B cell (primary cell): ENCODE results near the gene KIF21A. TPM values are rescaled to one million over a fixed set of nuclear protein-coding genes. Genes with fewer than 3 reads are reported as not detected.

Experiments used
- ATAC-seq: fragments of 200-7000 bp; cut with Tn5 transposase; one replicate; pipeline ENCODE4 v1.10.0; 2021; ENCODE audit warnings: low read depth, mild to moderate bottlenecking, moderate number of reproducible peaks, moderate library complexity
- CTCF ChIA-PET: fragments of 350-600 bp; sonication (Branson Sonifier 250); formaldehyde crosslinking; loops from one replicate; lab custom pipeline; 2021; ENCODE audit warnings: antibody characterized with exemption, inconsistent platforms; lab: Charles Lee
- POLR2A ChIA-PET: fragments of 350-600 bp; sonication (Branson Sonifier 250); formaldehyde crosslinking; loops from one replicate; lab custom pipeline; 2021; ENCODE audit warnings: antibody characterized with exemption; lab: Charles Lee
- DNase-seq: peaks from one replicate; pipeline ENCODE4 v3.0.0; 2013
- H2AFZ ChIP-seq: 2 replicates; pipeline ENCODE4 v1.6.1; 2012; ENCODE audit warnings: mild to moderate bottlenecking, low read depth, low read length; ENCODE audit not compliant: insufficient read depth, poor library complexity, severe bottlenecking
- H3K27ac ChIP-seq, 2 donors: 1 replicate in 1 of 2; 2 replicates in 1 of 2; pipeline ENCODE4 v1.5.1; 2012 to 2013; ENCODE audit warnings: low read length in 2 of 2, mild to moderate bottlenecking in 2 of 2, moderate library complexity in 1 of 2
- H3K27me3 ChIP-seq, 4 experiments: fragments of 200-600 bp in 1 of 4; sonication (generic) in 1 of 4; replicated peaks in 1 of 4; 1 replicate in 2 of 4; 2 replicates in 2 of 4; pipeline versions ENCODE4 v1.6.1 to v1.7.0; 2013 to 2016; ENCODE audit warnings: low read length in 3 of 4, mild to moderate bottlenecking in 2 of 4, mixed read lengths in 1 of 4, moderate library complexity in 1 of 4; ENCODE audit not compliant: insufficient read depth in 4 of 4, control insufficient read depth in 3 of 4; ENCODE audit errors: control extremely low read depth in 1 of 4
- H3K36me3 ChIP-seq, 2 experiments: replicated peaks in 1 of 2; 1 replicate in 1 of 2; 2 replicates in 1 of 2; pipeline versions ENCODE4 v1.6.1 to v1.7.1; 2013; ENCODE audit warnings: low read length in 1 of 2; ENCODE audit not compliant: insufficient read depth in 2 of 2, control insufficient read depth in 1 of 2; ENCODE audit errors: control extremely low read depth in 1 of 2, extremely low read depth in 1 of 2
- H3K4me1 ChIP-seq, 2 donors: fragments of 200-600 bp in 1 of 2; sonication (generic) in 1 of 2; 1 replicate in 1 of 2; 2 replicates in 1 of 2; pipeline versions ENCODE4 v1.5.1 to v1.6.1; 2013 to 2017; ENCODE audit warnings: low read length in 2 of 2; ENCODE audit not compliant: control insufficient read depth in 2 of 2, insufficient read depth in 2 of 2
- H3K4me2 ChIP-seq: replicated peaks from 2 replicates; pipeline ENCODE3; 2012; ENCODE audit warnings: mild to moderate bottlenecking, low read depth, low read length; ENCODE audit not compliant: poor library complexity, severe bottlenecking
- H3K4me3 ChIP-seq, 5 experiments: fragments of 200-600 bp in 1 of 5; sonication (generic) in 1 of 5; 1 replicate in 3 of 5; 2 replicates in 2 of 5; pipeline versions ENCODE4 v1.5.1 to v1.7.0; 2011 to 2016; ENCODE audit warnings: low read length in 4 of 5, mild to moderate bottlenecking in 4 of 5, low read depth in 2 of 5, control low read depth in 1 of 5, moderate library complexity in 1 of 5; ENCODE audit not compliant: insufficient read depth in 1 of 5; ENCODE audit errors: control extremely low read depth in 1 of 5, extremely low read depth in 1 of 5
- H3K79me2 ChIP-seq: fragments of 200-600 bp; sonication (generic); one replicate; pipeline ENCODE4 v1.6.0; 2016; ENCODE audit warnings: low read length; ENCODE audit not compliant: control insufficient read depth, insufficient read depth
- H3K9ac ChIP-seq: fragments of 200-600 bp; sonication (generic); 2 replicates; pipeline ENCODE4 v1.6.1; 2017; ENCODE audit warnings: mild to moderate bottlenecking, low read length, moderate library complexity
- H3K9me3 ChIP-seq, 3 donors: one replicate each; pipeline versions ENCODE4 v1.6.1 to v1.7.1; 2013; ENCODE audit warnings: low read length in 2 of 3; ENCODE audit not compliant: control insufficient read depth in 2 of 3, insufficient read depth in 1 of 3; ENCODE audit errors: control extremely low read depth in 1 of 3
- H4K20me1 ChIP-seq: 2 replicates; pipeline ENCODE4 v1.6.0; 2012; ENCODE audit warnings: mild to moderate bottlenecking, low read length; ENCODE audit not compliant: insufficient read depth, control insufficient read depth, poor library complexity, severe bottlenecking
- H3K27ac Mint-ChIP-seq: one replicate; pipeline ENCODE4 v1.8.0; 2021; ENCODE audit warnings: mixed read lengths
- H3K27me3 Mint-ChIP-seq: one replicate; pipeline ENCODE4 v1.8.0; 2021; ENCODE audit warnings: mixed read lengths
- H3K4me1 Mint-ChIP-seq: one replicate; pipeline ENCODE4 v1.8.0; 2021; ENCODE audit warnings: mixed read lengths
- H3K4me3 Mint-ChIP-seq: one replicate; pipeline ENCODE4 v1.8.0; 2021; ENCODE audit warnings: mixed read lengths
- H3K9me3 Mint-ChIP-seq: one replicate; pipeline ENCODE4 v1.8.0; 2022; ENCODE audit warnings: mixed read lengths; ENCODE audit not compliant: insufficient read depth
- CTCF ChIP-seq: fragments of 200-600 bp; IDR thresholded peaks from one replicate; pipeline ENCODE4 v1.8.0; 2022; ENCODE audit warnings: antibody characterized with exemption, mild to moderate bottlenecking
- EZH2 ChIP-seq: IDR thresholded peaks from 2 replicates; pipeline ENCODE4 v1.6.1; 2012; ENCODE audit warnings: borderline replicate concordance, low read depth, mild to moderate bottlenecking, moderate library complexity, low read length; ENCODE audit not compliant: insufficient read depth, poor library complexity, severe bottlenecking
- WGBS: methylation state at CpG from one replicate; pipeline ENCODE4 v1.1.5; 2013; ENCODE audit warnings: missing lambda C conversion rate; ENCODE audit not compliant: insufficient coverage; 5-methylcytosine and 5-hydroxymethylcytosine counted together
- intact Hi-C: fragments of 100-400 bp; cut with micrococcal nuclease; formaldehyde crosslinking; loops from one replicate; pipeline ENCODE4 v1.10.0; 2022
- polyA plus RNA-seq: library from polyadenylated mRNA; depleted of rRNA; stranded (reverse); fragments of >200 nt; gene quantifications from 2 replicates; pipeline ENCODE4 v1.2.3, GENCODE V29; 2012
- total RNA-seq, 2 donors: library from RNA; stranded (reverse); fragments of 120-200 nt in 1 of 2; gene quantifications; 1 replicate in 1 of 2; 2 replicates in 1 of 2; pipeline versions ENCODE4 v1.2.3 to v1.2.4, GENCODE V29; 2013 to 2022

KIF21A gene
- total and polyA plus RNA-seq, 2 donors (not counting 1 experiment from before 2014, with no cell fraction given): 0.33 to 2.2 TPM

GRCh38 chr12:39404000-39404399 lies 38.9 kb downstream of the KIF21A start:
- no peak for TF ChIP-seq CTCF
- TF ChIP-seq EZH2: no peak
- H3K27me3 ChIP-seq: no peaks in the 10 kb centered on the region
- ChIA-PET CTCF (no interaction called here), POLR2A (no interaction called here)
- H3K79me2 ChIP-seq: no peaks in the 10 kb centered on the region
- H3K36me3 ChIP-seq: no peaks in the 10 kb centered on the region
- H3K4me3 ChIP-seq: no peak overlapping the region
- H4K20me1 ChIP-seq: no peaks in the 10 kb centered on the region
- WGBS: no CpG with 5 or more reads among the region's 1 CpG
- no peaks in the 10 kb centered on the region for H3K4me1 ChIP-seq
- no peak overlapping the region for H3K9ac ChIP-seq
- Mint-ChIP-seq H3K9me3 (no peaks in the 10 kb centered on the region), H3K4me1 (no peaks in the 10 kb centered on the region), H3K27ac (no peak overlapping the region), H3K4me3 (no peak overlapping the region), H3K27me3 (no peaks in the 10 kb centered on the region)
- no peak overlapping the region for H3K27ac ChIP-seq
- H3K4me2 ChIP-seq: no peak overlapping the region
- no peaks in the 10 kb centered on the region for H3K9me3 ChIP-seq
- ATAC-seq: no peak
- DNase-seq: no peak
- no peak overlapping the region for H2AFZ ChIP-seq
- intact Hi-C loops: no loop called here

- H3K27me3 Mint-ChIP-seq: no peaks in the 10 kb centered on the region
- H3K27me3 ChIP-seq: no peaks in the 10 kb centered on the region
- H3K9me3 Mint-ChIP-seq: no peaks in the 10 kb centered on the region
- H3K36me3 ChIP-seq: no peaks in the 10 kb centered on the region
- no peak overlapping the region for H3K4me3 Mint-ChIP-seq
- H3K9me3 ChIP-seq: no peaks in the 10 kb centered on the region
- TF ChIP-seq EZH2: no peak
- no peak for TF ChIP-seq CTCF
- no peak overlapping the region for H3K27ac ChIP-seq
- no peaks in the 10 kb centered on the region for H4K20me1 ChIP-seq
- ChIA-PET CTCF (no interaction called here), POLR2A (no interaction called here)
- ATAC-seq (no peak), DNase-seq (no peak)
- H3K4me3 ChIP-seq: no peak overlapping the region
- no peak overlapping the region for H3K4me2 ChIP-seq
- no peaks in the 10 kb centered on the region for H3K79me2 ChIP-seq
- no peak overlapping the region for H3K27ac Mint-ChIP-seq
- H3K4me1 ChIP-seq: no peaks in the 10 kb centered on the region
- intact Hi-C loops: no loop called here
- no peak overlapping the region for H3K9ac ChIP-seq
- no peak overlapping the region for H2AFZ ChIP-seq
- H3K4me1 Mint-ChIP-seq: no peaks in the 10 kb centered on the region
These were observed 39.5 kb downstream of the KIF21A start for GRCh38 chr12:39403376-39403775.
